ENCODE measurements around the gene KRIT1. TPM values are rescaled to one million over a fixed set of nuclear protein-coding genes. Genes with fewer than 3 reads are reported as not detected.
A peak's percentile ranks its signal among the peaks of the same experiment; 100 is the strongest.
"Not testable (repeated sequence)": the region's sequence is repeated elsewhere in the genome, so short reads cannot be mapped to it uniquely, and the experiment has no call there.

The KRIT1 gene
- total RNA-seq, 1 experiment from 2014 or later: 41.3 TPM

DNA sequence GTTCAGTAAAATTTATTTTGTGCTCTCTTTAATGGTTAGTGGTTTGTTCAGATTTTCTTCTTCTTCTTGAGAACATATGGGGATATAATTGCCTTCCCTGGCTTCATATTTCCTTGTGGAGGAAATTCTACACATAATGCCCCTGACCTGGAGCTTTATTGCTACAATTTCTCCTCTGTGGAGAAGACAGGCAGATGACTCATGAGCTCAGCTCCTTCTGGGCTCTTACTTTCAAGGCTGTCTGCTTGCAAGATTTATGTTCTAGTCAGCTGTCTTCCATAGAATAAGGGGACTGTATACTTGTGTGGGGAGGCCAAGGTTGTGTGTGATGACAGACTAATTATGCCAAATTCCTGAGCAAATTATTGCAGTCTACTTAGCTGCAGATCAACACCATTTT lies 68.4 kb downstream of the KRIT1 start:
- BruUV-seq (replicated peaks): no TSS peak
- DNase-seq (ENCODE audit: unreplicated experiment): peak; percentile 18
- intact Hi-C loops (cut with micrococcal nuclease): no loop called here
- TF ChIP-seq, protein P1, sequence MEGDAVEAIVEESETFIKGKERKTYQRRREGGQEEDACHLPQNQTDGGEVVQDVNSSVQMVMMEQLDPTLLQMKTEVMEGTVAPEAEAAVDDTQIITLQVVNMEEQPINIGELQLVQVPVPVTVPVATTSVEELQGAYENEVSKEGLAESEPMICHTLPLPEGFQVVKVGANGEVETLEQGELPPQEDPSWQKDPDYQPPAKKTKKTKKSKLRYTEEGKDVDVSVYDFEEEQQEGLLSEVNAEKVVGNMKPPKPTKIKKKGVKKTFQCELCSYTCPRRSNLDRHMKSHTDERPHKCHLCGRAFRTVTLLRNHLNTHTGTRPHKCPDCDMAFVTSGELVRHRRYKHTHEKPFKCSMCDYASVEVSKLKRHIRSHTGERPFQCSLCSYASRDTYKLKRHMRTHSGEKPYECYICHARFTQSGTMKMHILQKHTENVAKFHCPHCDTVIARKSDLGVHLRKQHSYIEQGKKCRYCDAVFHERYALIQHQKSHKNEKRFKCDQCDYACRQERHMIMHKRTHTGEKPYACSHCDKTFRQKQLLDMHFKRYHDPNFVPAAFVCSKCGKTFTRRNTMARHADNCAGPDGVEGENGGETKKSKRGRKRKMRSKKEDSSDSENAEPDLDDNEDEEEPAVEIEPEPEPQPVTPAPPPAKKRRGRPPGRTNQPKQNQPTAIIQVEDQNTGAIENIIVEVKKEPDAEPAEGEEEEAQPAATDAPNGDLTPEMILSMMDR (IDR thresholded peaks at IDR 0.05; ENCODE audit: unreplicated experiment): no peak
- Mint-ChIP-seq H3K36me3 (ENCODE audit: insufficient read depth, unreplicated experiment) (no peaks in the 10 kb centered on the region), H3K27me3 (ENCODE audit: insufficient read depth, unreplicated experiment) (no peaks in the 10 kb centered on the region), H3K4me3 (ENCODE audit: unreplicated experiment) (no peak overlapping the region), H3K27ac (ENCODE audit: low read depth, unreplicated experiment) (no peak overlapping the region), H3K4me1 (ENCODE audit: insufficient read depth, unreplicated experiment) (no peaks in the 10 kb centered on the region), H3K9me3 (ENCODE audit: unreplicated experiment) (peaks cover 5% of the 10 kb centered on the region)
- ChIA-PET POLR2A (interaction anchor here (0.7 to 0.8 kb wide), 3 partner anchors 15 to 44 kb away, joined by 3 to 5 read pairs (median 3); partner anchors contain the start of gene CYP51A1), CTCF (interaction anchor here (0.6 kb wide), 1 partner anchor 578 kb away, joined by 3 read pairs; no protein-coding TSS in a partner anchor)

DNA sequence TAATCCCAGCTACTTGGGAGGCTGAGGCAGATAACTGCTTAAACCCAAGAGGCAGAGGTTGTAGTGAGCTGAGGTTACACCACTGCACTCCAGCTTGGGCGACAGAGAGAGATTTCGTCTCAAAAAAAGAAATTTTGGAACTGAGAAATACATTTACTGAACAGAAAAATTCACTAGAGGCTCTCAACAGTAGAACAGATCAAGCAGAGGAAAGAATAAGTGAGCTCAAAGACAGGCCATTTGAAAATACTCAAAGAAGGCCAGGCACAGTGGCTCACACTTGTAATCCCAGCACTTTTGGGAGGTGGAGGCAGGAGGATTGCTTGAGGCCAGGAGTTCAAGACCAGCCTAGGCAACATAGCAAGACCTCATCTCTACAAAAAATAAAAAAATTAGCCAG lies 76.2 kb downstream of the KRIT1 start:
- BruUV-seq (replicated peaks); intact Hi-C loops (cut with micrococcal nuclease); CTCF ChIA-PET; H3K36me3 Mint-ChIP-seq (ENCODE audit: insufficient read depth, unreplicated experiment); POLR2A ChIA-PET; H3K4me3 Mint-ChIP-seq (ENCODE audit: unreplicated experiment); DNase-seq (ENCODE audit: unreplicated experiment); H3K4me1 Mint-ChIP-seq (ENCODE audit: insufficient read depth, unreplicated experiment); H3K27me3 Mint-ChIP-seq (ENCODE audit: insufficient read depth, unreplicated experiment); H3K9me3 Mint-ChIP-seq (ENCODE audit: unreplicated experiment); H3K27ac Mint-ChIP-seq (ENCODE audit: low read depth, unreplicated experiment): not testable (repeated sequence)

DNA sequence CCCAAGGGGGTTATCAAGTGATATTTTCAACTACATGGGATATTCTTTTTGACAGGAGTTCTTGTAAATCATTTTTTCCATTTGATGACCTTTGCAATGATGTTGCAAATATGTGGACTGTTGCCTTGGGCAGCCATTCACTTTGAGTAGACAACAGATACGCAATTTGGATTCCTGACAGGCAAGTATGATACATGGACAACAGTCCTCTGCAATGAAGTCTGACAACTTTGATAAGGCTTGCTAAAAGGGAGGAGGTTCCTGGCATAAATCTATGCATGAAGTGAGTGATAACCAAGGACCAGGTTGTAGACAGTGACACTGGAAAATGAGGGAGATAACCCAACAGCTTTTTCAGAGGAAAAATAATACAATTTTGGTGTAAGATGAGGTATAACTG lies 84.4 kb downstream of the KRIT1 start:
- Mint-ChIP-seq H3K27ac (ENCODE audit: low read depth, unreplicated experiment) (no peak overlapping the region), H3K4me3 (ENCODE audit: unreplicated experiment) (no peak overlapping the region), H3K4me1 (ENCODE audit: insufficient read depth, unreplicated experiment) (peaks cover 13% of the 10 kb centered on the region), H3K9me3 (ENCODE audit: unreplicated experiment) (no peaks in the 10 kb centered on the region), H3K36me3 (ENCODE audit: insufficient read depth, unreplicated experiment) (no peaks in the 10 kb centered on the region), H3K27me3 (ENCODE audit: insufficient read depth, unreplicated experiment) (peaks cover 16% of the 10 kb centered on the region)
- DNase-seq (ENCODE audit: unreplicated experiment): no peak
- TF ChIP-seq, protein P1 (IDR thresholded peaks at IDR 0.05; ENCODE audit: unreplicated experiment): no peak
- ChIA-PET CTCF (no interaction called here), POLR2A (interaction anchor here (1.2 kb wide), 1 partner anchor 26 kb away, joined by 4 read pairs; no protein-coding TSS in a partner anchor)
- intact Hi-C loops (cut with micrococcal nuclease): no loop called here
- no TSS peak for BruUV-seq (replicated peaks)

DNA sequence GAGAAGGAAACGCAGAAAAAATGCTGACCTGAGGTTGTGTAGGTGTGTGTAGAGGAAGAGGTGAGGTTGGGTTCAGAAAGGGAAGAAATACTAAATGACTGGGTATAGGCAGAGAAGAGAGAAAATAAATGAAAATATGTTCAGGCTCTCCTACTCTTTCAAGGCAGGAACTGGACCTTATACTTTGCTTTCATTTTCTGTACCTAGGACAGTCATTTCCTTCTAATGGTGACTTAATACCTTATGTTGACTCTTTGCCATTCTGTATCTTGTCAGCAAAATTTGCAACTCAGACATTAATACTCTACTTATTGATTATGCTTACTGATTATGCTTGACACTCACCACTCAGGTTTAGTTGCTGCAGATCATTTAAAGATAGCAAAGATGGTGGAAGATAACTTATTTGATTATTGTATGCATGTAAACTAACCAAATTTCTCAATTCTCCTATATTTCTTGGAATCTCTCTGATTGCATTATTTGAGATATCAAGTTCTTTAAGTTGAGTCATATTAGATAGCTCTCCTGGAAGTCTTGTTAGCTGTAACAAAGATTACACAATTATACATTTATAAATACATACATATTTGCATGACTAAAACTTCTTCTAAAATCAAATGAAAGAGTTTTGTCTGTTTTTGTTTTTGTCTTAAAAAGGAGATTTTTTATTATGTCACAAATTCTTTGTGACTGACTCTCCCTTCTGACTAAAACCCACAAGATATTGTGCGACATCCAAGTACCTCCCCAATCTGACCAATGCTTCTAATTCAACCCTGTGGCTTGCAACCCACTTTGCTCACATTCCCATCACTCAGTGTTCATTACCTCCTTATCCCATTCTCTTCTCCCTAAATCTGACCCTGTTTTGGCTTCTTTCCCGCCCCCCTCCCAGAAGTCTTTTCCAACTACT lies 86.8 kb downstream of the KRIT1 start:
- no peak overlapping the region for H3K4me3 Mint-ChIP-seq (ENCODE audit: unreplicated experiment)
- BruUV-seq (replicated peaks): no TSS peak
- CTCF ChIA-PET: interaction anchor here (1.3 kb wide), 1 partner anchor 15 kb away, joined by 3 read pairs; no protein-coding TSS in a partner anchor
- intact Hi-C loops (cut with micrococcal nuclease): no loop called here
- peaks cover 13% of the 10 kb centered on the region for H3K4me1 Mint-ChIP-seq (ENCODE audit: insufficient read depth, unreplicated experiment)
- TF ChIP-seq, protein P1 (IDR thresholded peaks at IDR 0.05; ENCODE audit: unreplicated experiment): no peak
- H3K27me3 Mint-ChIP-seq (ENCODE audit: insufficient read depth, unreplicated experiment): peaks cover 16% of the 10 kb centered on the region
- DNase-seq (ENCODE audit: unreplicated experiment): peak; percentile 51
- POLR2A ChIA-PET: no interaction called here
- no peaks in the 10 kb centered on the region for H3K9me3 Mint-ChIP-seq (ENCODE audit: unreplicated experiment)
- no peaks in the 10 kb centered on the region for H3K36me3 Mint-ChIP-seq (ENCODE audit: insufficient read depth, unreplicated experiment)
- no peak overlapping the region for H3K27ac Mint-ChIP-seq (ENCODE audit: low read depth, unreplicated experiment)

All from MCF 10A (cell line).